ENCODE measurements around the gene PRKAR2B.

The PRKAR2B gene

DNA sequence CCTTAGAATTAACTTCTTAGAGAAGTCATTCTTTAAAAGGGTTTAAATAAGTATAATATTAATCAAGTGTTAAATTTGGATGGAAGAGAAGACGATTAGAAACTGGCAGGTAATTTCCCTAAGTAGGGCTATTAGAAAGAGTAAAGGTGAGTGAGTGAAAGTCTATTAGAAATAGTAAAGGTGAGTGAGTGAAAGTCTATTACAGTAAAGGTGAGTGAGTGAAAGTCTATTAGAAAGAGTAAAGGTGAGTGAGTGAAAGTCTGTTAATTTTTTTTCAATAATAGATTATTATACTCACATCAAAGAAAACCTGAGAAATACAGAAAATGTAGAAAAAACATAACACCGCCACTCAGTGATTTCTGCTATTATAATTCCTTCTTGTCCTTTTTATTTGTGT, 113.5 kb downstream of the PRKAR2B start:
- ATAC-seq, result no peak
- TF ChIP-seq ZC3H10 (CRISPR knock-in tag; IDR thresholded peaks at IDR 0.05) (no peak), RARB (CRISPR knock-in tag; IDR thresholded peaks at IDR 0.05) (no peak), ZNF8 (CRISPR knock-in tag; IDR thresholded peaks at IDR 0.05) (no peak), ZNF70 (CRISPR knock-in tag; IDR thresholded peaks at IDR 0.05) (no peak), TCF4 (CRISPR knock-in tag; IDR thresholded peaks at IDR 0.05; ENCODE audit: borderline replicate concordance) (no peak), ESRRG (CRISPR knock-in tag; IDR thresholded peaks at IDR 0.05) (no peak), ZFP30 (CRISPR knock-in tag; IDR thresholded peaks at IDR 0.05) (no peak), GLIS3 (CRISPR knock-in tag; IDR thresholded peaks at IDR 0.05) (no peak), ISL1 (CRISPR knock-in tag; IDR thresholded peaks at IDR 0.05) (no peak), ARNTL (CRISPR knock-in tag; IDR thresholded peaks at IDR 0.05; ENCODE audit: borderline replicate concordance, low read depth) (no peak), SNAI2 (CRISPR knock-in tag; IDR thresholded peaks at IDR 0.05) (no peak), PPARA (CRISPR knock-in tag; IDR thresholded peaks at IDR 0.05; ENCODE audit: borderline replicate concordance) (no peak), BACH2 (CRISPR knock-in tag; IDR thresholded peaks at IDR 0.05; ENCODE audit: borderline replicate concordance) (no peak), TOX (CRISPR knock-in tag; IDR thresholded peaks at IDR 0.05; ENCODE audit: borderline replicate concordance) (no peak), OSR1 (CRISPR knock-in tag; IDR thresholded peaks at IDR 0.05) (no peak), ZNF565 (CRISPR knock-in tag; conservative IDR thresholded peaks at IDR 0.05; ENCODE audit: low read depth) (no peak)
- TF ChIP-seq, protein P1, sequence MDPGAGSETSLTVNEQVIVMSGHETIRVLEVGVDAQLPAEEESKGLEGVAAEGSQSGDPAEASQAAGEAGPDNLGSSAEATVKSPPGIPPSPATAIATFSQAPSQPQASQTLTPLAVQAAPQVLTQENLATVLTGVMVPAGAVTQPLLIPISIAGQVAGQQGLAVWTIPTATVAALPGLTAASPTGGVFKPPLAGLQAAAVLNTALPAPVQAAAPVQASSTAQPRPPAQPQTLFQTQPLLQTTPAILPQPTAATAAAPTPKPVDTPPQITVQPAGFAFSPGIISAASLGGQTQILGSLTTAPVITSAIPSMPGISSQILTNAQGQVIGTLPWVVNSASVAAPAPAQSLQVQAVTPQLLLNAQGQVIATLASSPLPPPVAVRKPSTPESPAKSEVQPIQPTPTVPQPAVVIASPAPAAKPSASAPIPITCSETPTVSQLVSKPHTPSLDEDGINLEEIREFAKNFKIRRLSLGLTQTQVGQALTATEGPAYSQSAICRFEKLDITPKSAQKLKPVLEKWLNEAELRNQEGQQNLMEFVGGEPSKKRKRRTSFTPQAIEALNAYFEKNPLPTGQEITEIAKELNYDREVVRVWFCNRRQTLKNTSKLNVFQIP (CRISPR knock-in tag; IDR thresholded peaks at IDR 0.05; ENCODE audit: borderline replicate concordance, low read depth), result no peak
- TF ChIP-seq, protein P2, sequence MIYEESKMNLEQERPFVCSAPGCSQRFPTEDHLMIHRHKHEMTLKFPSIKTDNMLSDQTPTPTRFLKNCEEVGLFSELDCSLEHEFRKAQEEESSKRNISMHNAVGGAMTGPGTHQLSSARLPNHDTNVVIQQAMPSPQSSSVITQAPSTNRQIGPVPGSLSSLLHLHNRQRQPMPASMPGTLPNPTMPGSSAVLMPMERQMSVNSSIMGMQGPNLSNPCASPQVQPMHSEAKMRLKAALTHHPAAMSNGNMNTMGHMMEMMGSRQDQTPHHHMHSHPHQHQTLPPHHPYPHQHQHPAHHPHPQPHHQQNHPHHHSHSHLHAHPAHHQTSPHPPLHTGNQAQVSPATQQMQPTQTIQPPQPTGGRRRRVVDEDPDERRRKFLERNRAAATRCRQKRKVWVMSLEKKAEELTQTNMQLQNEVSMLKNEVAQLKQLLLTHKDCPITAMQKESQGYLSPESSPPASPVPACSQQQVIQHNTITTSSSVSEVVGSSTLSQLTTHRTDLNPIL (CRISPR knock-in tag; IDR thresholded peaks at IDR 0.05; ENCODE audit: low read depth), result no peak

DNA sequence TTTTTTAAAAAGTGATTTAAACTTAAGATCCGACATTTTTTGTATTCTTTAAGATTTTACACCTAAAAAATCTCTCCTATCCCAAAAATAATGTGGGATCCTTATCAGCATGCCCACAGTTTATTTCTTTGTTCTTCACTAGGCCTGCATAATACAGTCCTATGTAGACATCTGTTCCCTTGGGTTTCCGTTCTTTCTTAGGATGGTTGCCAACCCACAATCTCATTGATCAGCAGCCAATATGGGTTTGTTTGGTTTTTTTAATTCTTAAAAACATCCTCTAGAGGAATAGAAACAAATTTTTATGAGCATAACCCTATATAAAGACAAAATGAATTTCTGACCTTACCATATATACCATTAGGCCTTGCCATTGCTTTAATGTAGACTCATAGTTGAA, 115.9 kb downstream of the PRKAR2B start:
- ATAC-seq, result no peak
- no peak for TF ChIP-seq BACH2 (CRISPR knock-in tag; IDR thresholded peaks at IDR 0.05; ENCODE audit: borderline replicate concordance)
- no peak for TF ChIP-seq ESRRG (CRISPR knock-in tag; IDR thresholded peaks at IDR 0.05)
- TF ChIP-seq ZNF70 (CRISPR knock-in tag; IDR thresholded peaks at IDR 0.05), result no peak
- no peak for TF ChIP-seq TOX (CRISPR knock-in tag; IDR thresholded peaks at IDR 0.05; ENCODE audit: borderline replicate concordance)
- TF ChIP-seq PPARA (CRISPR knock-in tag; IDR thresholded peaks at IDR 0.05; ENCODE audit: borderline replicate concordance), result no peak
- TF ChIP-seq, protein P3, sequence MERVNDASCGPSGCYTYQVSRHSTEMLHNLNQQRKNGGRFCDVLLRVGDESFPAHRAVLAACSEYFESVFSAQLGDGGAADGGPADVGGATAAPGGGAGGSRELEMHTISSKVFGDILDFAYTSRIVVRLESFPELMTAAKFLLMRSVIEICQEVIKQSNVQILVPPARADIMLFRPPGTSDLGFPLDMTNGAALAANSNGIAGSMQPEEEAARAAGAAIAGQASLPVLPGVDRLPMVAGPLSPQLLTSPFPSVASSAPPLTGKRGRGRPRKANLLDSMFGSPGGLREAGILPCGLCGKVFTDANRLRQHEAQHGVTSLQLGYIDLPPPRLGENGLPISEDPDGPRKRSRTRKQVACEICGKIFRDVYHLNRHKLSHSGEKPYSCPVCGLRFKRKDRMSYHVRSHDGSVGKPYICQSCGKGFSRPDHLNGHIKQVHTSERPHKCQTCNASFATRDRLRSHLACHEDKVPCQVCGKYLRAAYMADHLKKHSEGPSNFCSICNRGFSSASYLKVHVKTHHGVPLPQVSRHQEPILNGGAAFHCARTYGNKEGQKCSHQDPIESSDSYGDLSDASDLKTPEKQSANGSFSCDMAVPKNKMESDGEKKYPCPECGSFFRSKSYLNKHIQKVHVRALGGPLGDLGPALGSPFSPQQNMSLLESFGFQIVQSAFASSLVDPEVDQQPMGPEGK (CRISPR knock-in tag; IDR thresholded peaks at IDR 0.05; ENCODE audit: borderline replicate concordance), result no peak
- no peak for TF ChIP-seq RARB (CRISPR knock-in tag; IDR thresholded peaks at IDR 0.05)
- TF ChIP-seq, protein P4, sequence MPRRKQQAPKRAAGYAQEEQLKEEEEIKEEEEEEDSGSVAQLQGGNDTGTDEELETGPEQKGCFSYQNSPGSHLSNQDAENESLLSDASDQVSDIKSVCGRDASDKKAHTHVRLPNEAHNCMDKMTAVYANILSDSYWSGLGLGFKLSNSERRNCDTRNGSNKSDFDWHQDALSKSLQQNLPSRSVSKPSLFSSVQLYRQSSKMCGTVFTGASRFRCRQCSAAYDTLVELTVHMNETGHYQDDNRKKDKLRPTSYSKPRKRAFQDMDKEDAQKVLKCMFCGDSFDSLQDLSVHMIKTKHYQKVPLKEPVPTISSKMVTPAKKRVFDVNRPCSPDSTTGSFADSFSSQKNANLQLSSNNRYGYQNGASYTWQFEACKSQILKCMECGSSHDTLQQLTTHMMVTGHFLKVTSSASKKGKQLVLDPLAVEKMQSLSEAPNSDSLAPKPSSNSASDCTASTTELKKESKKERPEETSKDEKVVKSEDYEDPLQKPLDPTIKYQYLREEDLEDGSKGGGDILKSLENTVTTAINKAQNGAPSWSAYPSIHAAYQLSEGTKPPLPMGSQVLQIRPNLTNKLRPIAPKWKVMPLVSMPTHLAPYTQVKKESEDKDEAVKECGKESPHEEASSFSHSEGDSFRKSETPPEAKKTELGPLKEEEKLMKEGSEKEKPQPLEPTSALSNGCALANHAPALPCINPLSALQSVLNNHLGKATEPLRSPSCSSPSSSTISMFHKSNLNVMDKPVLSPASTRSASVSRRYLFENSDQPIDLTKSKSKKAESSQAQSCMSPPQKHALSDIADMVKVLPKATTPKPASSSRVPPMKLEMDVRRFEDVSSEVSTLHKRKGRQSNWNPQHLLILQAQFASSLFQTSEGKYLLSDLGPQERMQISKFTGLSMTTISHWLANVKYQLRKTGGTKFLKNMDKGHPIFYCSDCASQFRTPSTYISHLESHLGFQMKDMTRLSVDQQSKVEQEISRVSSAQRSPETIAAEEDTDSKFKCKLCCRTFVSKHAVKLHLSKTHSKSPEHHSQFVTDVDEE (CRISPR knock-in tag; IDR thresholded peaks at IDR 0.05), result no peak
- no peak for TF ChIP-seq SNAI2 (CRISPR knock-in tag; IDR thresholded peaks at IDR 0.05)
- no peak for TF ChIP-seq ZNF8 (CRISPR knock-in tag; IDR thresholded peaks at IDR 0.05)
- TF ChIP-seq, protein P1 (CRISPR knock-in tag; IDR thresholded peaks at IDR 0.05; ENCODE audit: borderline replicate concordance, low read depth), result no peak
- no peak for TF ChIP-seq ZFP3 (CRISPR knock-in tag; IDR thresholded peaks at IDR 0.05)
- TF ChIP-seq, protein P2 (CRISPR knock-in tag; IDR thresholded peaks at IDR 0.05; ENCODE audit: low read depth), result no peak
- TF ChIP-seq ARNTL (CRISPR knock-in tag; IDR thresholded peaks at IDR 0.05; ENCODE audit: borderline replicate concordance, low read depth), result no peak
- no peak for TF ChIP-seq ZFP30 (CRISPR knock-in tag; IDR thresholded peaks at IDR 0.05)
- TF ChIP-seq CSDC2 (CRISPR knock-in tag; IDR thresholded peaks at IDR 0.05), result no peak
- TF ChIP-seq, protein P5, sequence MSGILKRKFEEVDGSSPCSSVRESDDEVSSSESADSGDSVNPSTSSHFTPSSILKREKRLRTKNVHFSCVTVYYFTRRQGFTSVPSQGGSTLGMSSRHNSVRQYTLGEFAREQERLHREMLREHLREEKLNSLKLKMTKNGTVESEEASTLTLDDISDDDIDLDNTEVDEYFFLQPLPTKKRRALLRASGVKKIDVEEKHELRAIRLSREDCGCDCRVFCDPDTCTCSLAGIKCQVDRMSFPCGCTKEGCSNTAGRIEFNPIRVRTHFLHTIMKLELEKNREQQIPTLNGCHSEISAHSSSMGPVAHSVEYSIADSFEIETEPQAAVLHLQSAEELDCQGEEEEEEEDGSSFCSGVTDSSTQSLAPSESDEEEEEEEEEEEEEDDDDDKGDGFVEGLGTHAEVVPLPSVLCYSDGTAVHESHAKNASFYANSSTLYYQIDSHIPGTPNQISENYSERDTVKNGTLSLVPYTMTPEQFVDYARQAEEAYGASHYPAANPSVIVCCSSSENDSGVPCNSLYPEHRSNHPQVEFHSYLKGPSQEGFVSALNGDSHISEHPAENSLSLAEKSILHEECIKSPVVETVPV (CRISPR knock-in tag; IDR thresholded peaks at IDR 0.05), result no peak
